GM23338 (cell line): ENCODE results near the gene ST14. TPM values are rescaled to one million over a fixed set of nuclear protein-coding genes. Genes with fewer than 3 reads are reported as not detected.

ENCODE experiments used
- ATAC-seq: fragments of 200-7000 bp; cut with Tn5 transposase; 3 replicates; pipeline ENCODE4 v1.9.1; 2020
- DNase-seq: peaks from one replicate; pipeline ENCODE4 v3.0.0-alpha.2; 2015; ENCODE audit warnings: low spot score
- H2AFZ ChIP-seq: fragments of 200-600 bp; sonication (generic); 2 replicates; pipeline ENCODE4 v1.8.0; 2016; ENCODE audit warnings: antibody characterized with exemption, mild to moderate bottlenecking, moderate library complexity
- H3F3A ChIP-seq: fragments of 200-600 bp; sonication (generic); replicated peaks from 2 replicates; pipeline ENCODE4 v1.8.0; 2017; ENCODE audit warnings: antibody characterized with exemption, mixed run types, low read depth
- H3K27ac ChIP-seq: fragments of 200-600 bp; sonication (generic); 2 replicates; pipeline ENCODE4 v1.6.1; 2016; ENCODE audit warnings: low read depth
- H3K27me3 ChIP-seq: fragments of 200-600 bp; sonication (generic); 2 replicates; pipeline ENCODE4 v1.8.0; 2016; ENCODE audit warnings: mild to moderate bottlenecking, mixed run types, moderate library complexity; ENCODE audit not compliant: insufficient read depth
- H3K36me3 ChIP-seq: fragments of 200-600 bp; sonication (generic); 2 replicates; pipeline ENCODE4 v1.8.0; 2016; ENCODE audit warnings: mild to moderate bottlenecking; ENCODE audit not compliant: insufficient read depth
- H3K4me1 ChIP-seq: fragments of 200-600 bp; sonication (generic); 2 replicates; pipeline ENCODE4 v1.8.0; 2016; ENCODE audit warnings: mild to moderate bottlenecking, moderate library complexity; ENCODE audit not compliant: insufficient read depth
- H3K4me2 ChIP-seq: fragments of 200-600 bp; sonication (generic); 2 replicates; pipeline ENCODE4 v1.7.1; 2017; ENCODE audit warnings: mixed run types
- H3K4me3 ChIP-seq: fragments of 200-600 bp; sonication (generic); 2 replicates; pipeline ENCODE4 v1.6.1; 2016; ENCODE audit warnings: mixed run types
- H3K79me2 ChIP-seq: fragments of 200-600 bp; sonication (generic); replicated peaks from 2 replicates; pipeline ENCODE4 v1.8.0; 2017; ENCODE audit warnings: mild to moderate bottlenecking; ENCODE audit not compliant: insufficient read depth
- H3K9me2 ChIP-seq: fragments of 200-600 bp; sonication (generic); 2 replicates; pipeline ENCODE4 v1.8.0; 2017; ENCODE audit not compliant: insufficient read depth
- H4K20me1 ChIP-seq: fragments of 200-600 bp; sonication (generic); replicated peaks from 2 replicates; pipeline ENCODE4 v1.8.0; 2017; ENCODE audit warnings: mild to moderate bottlenecking; ENCODE audit not compliant: insufficient read depth
- H3K27ac Mint-ChIP-seq: 2 replicates; pipeline ENCODE4 v1.8.0; 2020; ENCODE audit warnings: inconsistent platforms, mild to moderate bottlenecking, moderate library complexity, mixed read lengths
- H3K27me3 Mint-ChIP-seq: 3 replicates; pipeline ENCODE4 v1.8.0; 2022; ENCODE audit warnings: low read depth, mild to moderate bottlenecking, moderate library complexity, mixed read lengths, inconsistent platforms; ENCODE audit not compliant: insufficient read depth, poor library complexity
- H3K36me3 Mint-ChIP-seq: 3 replicates; pipeline ENCODE4 v1.8.0; 2021; ENCODE audit warnings: low read depth, mild to moderate bottlenecking, inconsistent platforms, moderate library complexity, mixed read lengths
- H3K4me1 Mint-ChIP-seq: 3 replicates; pipeline ENCODE4 v1.8.0; 2020; ENCODE audit warnings: mild to moderate bottlenecking, inconsistent platforms, mixed read lengths
- H3K4me3 Mint-ChIP-seq: 3 replicates; pipeline ENCODE4 v1.8.0; 2021; ENCODE audit warnings: moderate library complexity, mild to moderate bottlenecking, inconsistent platforms, mixed read lengths
- H3K9me3 Mint-ChIP-seq: 3 replicates; pipeline ENCODE4 v1.8.0; 2020; ENCODE audit warnings: moderate library complexity, mild to moderate bottlenecking, inconsistent platforms, mixed read lengths
- CREB1 ChIP-seq: fragments of 250-450 bp; sonication (Bioruptor Pico); IDR thresholded peaks from 2 replicates; pipeline ENCODE4 v1.5.0; 2020; ENCODE audit warnings: low read depth, mild to moderate bottlenecking, moderate library complexity
- EZH2phosphoT487 ChIP-seq: fragments of 200-600 bp; sonication (generic); IDR thresholded peaks from one replicate; pipeline ENCODE4 v1.8.1; 2018; ENCODE audit warnings: antibody characterized with exemption; ENCODE audit not compliant: unreplicated experiment
- NANOG ChIP-seq: IDR thresholded peaks from 2 replicates; pipeline ENCODE4 v1.6.1; 2016; ENCODE audit warnings: antibody characterized with exemption, borderline replicate concordance
- POLR2AphosphoS5 ChIP-seq: IDR thresholded peaks from 2 replicates; pipeline ENCODE4 v1.6.1; 2016; ENCODE audit warnings: antibody characterized with exemption, low read depth
- STAT1 ChIP-seq: IDR thresholded peaks from one replicate; pipeline ENCODE4 v1.6.1; 2016; ENCODE audit warnings: antibody characterized with exemption; ENCODE audit not compliant: unreplicated experiment
- ZNF114 ChIP-seq: fragments of 250-450 bp; sonication (Bioruptor Pico); IDR thresholded peaks from 2 replicates; pipeline ENCODE4 v1.5.0; 2020; ENCODE audit warnings: mild to moderate bottlenecking, moderate library complexity
- ZNF331 ChIP-seq: fragments of 250-450 bp; sonication (Bioruptor Pico); IDR thresholded peaks from 2 replicates; pipeline ENCODE4 v1.5.0; 2020; ENCODE audit warnings: low read depth, mild to moderate bottlenecking, moderate library complexity
- polyA plus RNA-seq: library from polyadenylated mRNA; unstranded; fragments of >200 nt; fragmentation: Nextera tagmentation; extraction: Ambion mirVana; gene quantifications from 2 replicates; pipeline ENCODE4 v1.2.1, GENCODE V29; 2016
- total RNA-seq: library from RNA; depleted of rRNA; stranded (reverse); fragments of >200 nt; shearing (Covaris generic); gene quantifications from 2 replicates; pipeline ENCODE4 v1.2.3, GENCODE V29; 2014
- TF ChIP-seq, protein P1 (sequence below), 2 experiments: fragments of 200-600 bp in 1 of 2; sonication (generic) in 1 of 2; conservative IDR thresholded peaks; 2 replicates each; pipeline versions ENCODE4 v1.5.1 to v1.6.1; 2016 to 2017; ENCODE audit warnings: antibody characterized with exemption in 2 of 2, low read depth in 2 of 2, mild to moderate bottlenecking in 2 of 2, moderate library complexity in 1 of 2
- TF ChIP-seq, protein P2 (sequence below): IDR thresholded peaks from one replicate; pipeline ENCODE4 v1.6.1; 2018; ENCODE audit warnings: antibody characterized with exemption; ENCODE audit not compliant: unreplicated experiment
- TF ChIP-seq, protein P3 (sequence below): fragments of 250-450 bp; sonication (Bioruptor Pico); IDR thresholded peaks from 2 replicates; pipeline ENCODE4 v1.5.0; 2020; ENCODE audit warnings: mild to moderate bottlenecking, moderate library complexity
- TF ChIP-seq, protein P4 (sequence below): IDR thresholded peaks from 2 replicates; pipeline ENCODE4 v1.6.1; 2016; ENCODE audit warnings: antibody characterized with exemption

ST14 gene
- total and polyA plus RNA-seq, 2 experiments from 2014 or later = 7.9 to 32.7 TPM

DNA sequence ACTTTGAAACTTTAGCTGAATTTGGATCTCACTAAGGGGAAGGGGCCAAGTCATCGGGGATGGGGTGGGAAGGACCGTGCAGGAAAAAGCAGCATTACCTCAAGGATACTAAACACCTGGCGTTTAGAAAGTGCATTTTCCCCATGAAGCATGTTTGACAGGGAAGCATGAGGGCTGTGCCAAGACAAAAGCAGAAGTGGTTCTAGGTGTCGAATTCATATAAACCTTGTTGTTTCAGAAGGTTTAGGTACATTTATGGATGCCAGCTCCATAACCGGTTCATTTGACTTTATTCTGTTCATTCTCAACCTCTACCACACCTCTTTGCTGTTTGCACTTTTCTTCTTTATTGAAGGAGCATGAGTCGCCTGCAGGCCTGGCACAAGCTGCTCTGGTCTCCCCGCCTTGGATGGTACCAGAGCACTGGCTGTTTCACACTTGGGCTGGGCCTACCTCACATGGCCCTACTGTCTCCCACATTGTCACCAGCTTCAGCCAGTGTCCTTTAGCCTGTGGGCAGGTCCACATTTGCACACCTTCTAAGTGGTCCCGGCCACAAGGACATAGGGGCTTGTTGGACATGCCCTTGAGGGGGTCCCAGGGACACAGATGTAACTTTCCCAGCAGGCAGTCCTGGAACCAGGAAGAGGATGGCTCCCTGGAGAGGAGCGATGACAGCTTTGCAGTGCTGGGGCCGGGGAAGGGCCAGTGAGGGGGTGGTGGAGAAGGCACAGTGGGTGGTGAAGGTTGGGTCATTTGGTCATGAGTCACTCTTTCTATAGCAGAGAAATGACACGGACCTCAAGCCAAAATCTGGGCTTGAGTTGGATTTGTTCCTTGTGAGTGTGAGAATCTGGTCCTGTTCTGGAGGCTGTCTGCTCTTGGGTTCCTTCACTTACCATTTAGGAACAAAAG lies 3.2 kb upstream of the ST14 start:
- no peaks in the 10 kb centered on the region; the same call in 2 of the 3 replicates for H3K9me3 Mint-ChIP-seq
- ATAC-seq (no peak), DNase-seq (no peak)
- Histone ChIP-seq H3K4me1 (peaks cover 20% of the 10 kb centered on the region), H3K9me2 (no peaks in the 10 kb centered on the region), H2AFZ (no peak overlapping the region), H3K27ac (no peak overlapping the region), H4K20me1 (no peaks in the 10 kb centered on the region), H3K36me3 (no peaks in the 10 kb centered on the region), H3K79me2 (0 out of 2 replicates have a peak, but pooled peaks cover 3% of the 10 kb centered on the region), H3F3A (peaks cover 8% of the 10 kb centered on the region; the same call in 1 of the 2 replicates), H3K4me2 (no peak overlapping the region), H3K27me3 (peaks cover 41% of the 10 kb centered on the region), H3K4me3 (no peak overlapping the region)
- H3K4me1 Mint-ChIP-seq = peaks cover 36% of the 10 kb centered on the region
- H3K27me3 Mint-ChIP-seq = peaks cover 32% of the 10 kb centered on the region
- TF ChIP-seq, protein P1, sequence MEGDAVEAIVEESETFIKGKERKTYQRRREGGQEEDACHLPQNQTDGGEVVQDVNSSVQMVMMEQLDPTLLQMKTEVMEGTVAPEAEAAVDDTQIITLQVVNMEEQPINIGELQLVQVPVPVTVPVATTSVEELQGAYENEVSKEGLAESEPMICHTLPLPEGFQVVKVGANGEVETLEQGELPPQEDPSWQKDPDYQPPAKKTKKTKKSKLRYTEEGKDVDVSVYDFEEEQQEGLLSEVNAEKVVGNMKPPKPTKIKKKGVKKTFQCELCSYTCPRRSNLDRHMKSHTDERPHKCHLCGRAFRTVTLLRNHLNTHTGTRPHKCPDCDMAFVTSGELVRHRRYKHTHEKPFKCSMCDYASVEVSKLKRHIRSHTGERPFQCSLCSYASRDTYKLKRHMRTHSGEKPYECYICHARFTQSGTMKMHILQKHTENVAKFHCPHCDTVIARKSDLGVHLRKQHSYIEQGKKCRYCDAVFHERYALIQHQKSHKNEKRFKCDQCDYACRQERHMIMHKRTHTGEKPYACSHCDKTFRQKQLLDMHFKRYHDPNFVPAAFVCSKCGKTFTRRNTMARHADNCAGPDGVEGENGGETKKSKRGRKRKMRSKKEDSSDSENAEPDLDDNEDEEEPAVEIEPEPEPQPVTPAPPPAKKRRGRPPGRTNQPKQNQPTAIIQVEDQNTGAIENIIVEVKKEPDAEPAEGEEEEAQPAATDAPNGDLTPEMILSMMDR (conservative IDR thresholded peaks at IDR 0.05; ENCODE audit: low read depth in 2 of 2) = no peak
- TF ChIP-seq EZH2phosphoT487 (no peak), POLR2AphosphoS5 (no peak), CREB1 (CRISPR knock-in tag) (no peak), ZNF114 (no peak), STAT1 (no peak), NANOG (no peak), ZNF331 (CRISPR knock-in tag) (no peak)
- TF ChIP-seq, protein P2, sequence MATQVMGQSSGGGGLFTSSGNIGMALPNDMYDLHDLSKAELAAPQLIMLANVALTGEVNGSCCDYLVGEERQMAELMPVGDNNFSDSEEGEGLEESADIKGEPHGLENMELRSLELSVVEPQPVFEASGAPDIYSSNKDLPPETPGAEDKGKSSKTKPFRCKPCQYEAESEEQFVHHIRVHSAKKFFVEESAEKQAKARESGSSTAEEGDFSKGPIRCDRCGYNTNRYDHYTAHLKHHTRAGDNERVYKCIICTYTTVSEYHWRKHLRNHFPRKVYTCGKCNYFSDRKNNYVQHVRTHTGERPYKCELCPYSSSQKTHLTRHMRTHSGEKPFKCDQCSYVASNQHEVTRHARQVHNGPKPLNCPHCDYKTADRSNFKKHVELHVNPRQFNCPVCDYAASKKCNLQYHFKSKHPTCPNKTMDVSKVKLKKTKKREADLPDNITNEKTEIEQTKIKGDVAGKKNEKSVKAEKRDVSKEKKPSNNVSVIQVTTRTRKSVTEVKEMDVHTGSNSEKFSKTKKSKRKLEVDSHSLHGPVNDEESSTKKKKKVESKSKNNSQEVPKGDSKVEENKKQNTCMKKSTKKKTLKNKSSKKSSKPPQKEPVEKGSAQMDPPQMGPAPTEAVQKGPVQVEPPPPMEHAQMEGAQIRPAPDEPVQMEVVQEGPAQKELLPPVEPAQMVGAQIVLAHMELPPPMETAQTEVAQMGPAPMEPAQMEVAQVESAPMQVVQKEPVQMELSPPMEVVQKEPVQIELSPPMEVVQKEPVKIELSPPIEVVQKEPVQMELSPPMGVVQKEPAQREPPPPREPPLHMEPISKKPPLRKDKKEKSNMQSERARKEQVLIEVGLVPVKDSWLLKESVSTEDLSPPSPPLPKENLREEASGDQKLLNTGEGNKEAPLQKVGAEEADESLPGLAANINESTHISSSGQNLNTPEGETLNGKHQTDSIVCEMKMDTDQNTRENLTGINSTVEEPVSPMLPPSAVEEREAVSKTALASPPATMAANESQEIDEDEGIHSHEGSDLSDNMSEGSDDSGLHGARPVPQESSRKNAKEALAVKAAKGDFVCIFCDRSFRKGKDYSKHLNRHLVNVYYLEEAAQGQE = no peak
- TF ChIP-seq, protein P3, sequence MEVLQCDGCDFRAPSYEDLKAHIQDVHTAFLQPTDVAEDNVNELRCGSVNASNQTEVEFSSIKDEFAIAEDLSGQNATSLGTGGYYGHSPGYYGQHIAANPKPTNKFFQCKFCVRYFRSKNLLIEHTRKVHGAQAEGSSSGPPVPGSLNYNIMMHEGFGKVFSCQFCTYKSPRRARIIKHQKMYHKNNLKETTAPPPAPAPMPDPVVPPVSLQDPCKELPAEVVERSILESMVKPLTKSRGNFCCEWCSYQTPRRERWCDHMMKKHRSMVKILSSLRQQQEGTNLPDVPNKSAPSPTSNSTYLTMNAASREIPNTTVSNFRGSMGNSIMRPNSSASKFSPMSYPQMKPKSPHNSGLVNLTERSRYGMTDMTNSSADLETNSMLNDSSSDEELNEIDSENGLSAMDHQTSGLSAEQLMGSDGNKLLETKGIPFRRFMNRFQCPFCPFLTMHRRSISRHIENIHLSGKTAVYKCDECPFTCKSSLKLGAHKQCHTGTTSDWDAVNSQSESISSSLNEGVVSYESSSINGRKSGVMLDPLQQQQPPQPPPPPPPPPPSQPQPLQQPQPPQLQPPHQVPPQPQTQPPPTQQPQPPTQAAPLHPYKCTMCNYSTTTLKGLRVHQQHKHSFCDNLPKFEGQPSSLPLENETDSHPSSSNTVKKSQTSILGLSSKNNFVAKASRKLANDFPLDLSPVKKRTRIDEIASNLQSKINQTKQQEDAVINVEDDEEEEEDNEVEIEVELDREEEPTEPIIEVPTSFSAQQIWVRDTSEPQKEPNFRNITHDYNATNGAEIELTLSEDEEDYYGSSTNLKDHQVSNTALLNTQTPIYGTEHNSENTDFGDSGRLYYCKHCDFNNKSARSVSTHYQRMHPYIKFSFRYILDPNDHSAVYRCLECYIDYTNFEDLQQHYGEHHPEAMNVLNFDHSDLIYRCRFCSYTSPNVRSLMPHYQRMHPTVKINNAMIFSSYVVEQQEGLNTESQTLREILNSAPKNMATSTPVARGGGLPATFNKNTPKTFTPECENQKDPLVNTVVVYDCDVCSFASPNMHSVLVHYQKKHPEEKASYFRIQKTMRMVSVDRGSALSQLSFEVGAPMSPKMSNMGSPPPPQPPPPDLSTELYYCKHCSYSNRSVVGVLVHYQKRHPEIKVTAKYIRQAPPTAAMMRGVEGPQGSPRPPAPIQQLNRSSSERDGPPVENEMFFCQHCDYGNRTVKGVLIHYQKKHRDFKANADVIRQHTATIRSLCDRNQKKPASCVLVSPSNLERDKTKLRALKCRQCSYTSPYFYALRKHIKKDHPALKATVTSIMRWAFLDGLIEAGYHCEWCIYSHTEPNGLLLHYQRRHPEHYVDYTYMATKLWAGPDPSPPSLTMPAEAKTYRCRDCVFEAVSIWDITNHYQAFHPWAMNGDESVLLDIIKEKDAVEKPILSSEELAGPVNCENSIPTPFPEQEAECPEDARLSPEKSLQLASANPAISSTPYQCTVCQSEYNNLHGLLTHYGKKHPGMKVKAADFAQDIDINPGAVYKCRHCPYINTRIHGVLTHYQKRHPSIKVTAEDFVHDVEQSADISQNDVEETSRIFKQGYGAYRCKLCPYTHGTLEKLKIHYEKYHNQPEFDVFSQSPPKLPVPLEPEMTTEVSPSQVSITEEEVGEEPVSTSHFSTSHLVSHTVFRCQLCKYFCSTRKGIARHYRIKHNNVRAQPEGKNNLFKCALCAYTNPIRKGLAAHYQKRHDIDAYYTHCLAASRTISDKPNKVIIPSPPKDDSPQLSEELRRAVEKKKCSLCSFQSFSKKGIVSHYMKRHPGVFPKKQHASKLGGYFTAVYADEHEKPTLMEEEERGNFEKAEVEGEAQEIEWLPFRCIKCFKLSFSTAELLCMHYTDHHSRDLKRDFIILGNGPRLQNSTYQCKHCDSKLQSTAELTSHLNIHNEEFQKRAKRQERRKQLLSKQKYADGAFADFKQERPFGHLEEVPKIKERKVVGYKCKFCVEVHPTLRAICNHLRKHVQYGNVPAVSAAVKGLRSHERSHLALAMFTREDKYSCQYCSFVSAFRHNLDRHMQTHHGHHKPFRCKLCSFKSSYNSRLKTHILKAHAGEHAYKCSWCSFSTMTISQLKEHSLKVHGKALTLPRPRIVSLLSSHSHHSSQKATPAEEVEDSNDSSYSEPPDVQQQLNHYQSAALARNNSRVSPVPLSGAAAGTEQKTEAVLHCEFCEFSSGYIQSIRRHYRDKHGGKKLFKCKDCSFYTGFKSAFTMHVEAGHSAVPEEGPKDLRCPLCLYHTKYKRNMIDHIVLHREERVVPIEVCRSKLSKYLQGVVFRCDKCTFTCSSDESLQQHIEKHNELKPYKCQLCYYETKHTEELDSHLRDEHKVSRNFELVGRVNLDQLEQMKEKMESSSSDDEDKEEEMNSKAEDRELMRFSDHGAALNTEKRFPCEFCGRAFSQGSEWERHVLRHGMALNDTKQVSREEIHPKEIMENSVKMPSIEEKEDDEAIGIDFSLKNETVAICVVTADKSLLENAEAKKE (CRISPR knock-in tag) = no peak
- TF ChIP-seq, protein P4, sequence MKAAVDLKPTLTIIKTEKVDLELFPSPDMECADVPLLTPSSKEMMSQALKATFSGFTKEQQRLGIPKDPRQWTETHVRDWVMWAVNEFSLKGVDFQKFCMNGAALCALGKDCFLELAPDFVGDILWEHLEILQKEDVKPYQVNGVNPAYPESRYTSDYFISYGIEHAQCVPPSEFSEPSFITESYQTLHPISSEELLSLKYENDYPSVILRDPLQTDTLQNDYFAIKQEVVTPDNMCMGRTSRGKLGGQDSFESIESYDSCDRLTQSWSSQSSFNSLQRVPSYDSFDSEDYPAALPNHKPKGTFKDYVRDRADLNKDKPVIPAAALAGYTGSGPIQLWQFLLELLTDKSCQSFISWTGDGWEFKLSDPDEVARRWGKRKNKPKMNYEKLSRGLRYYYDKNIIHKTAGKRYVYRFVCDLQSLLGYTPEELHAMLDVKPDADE = no peak
- H3K4me3 Mint-ChIP-seq = no peak overlapping the region; the same call in 2 of the 3 replicates
- no peaks in the 10 kb centered on the region; the same call in 2 of the 3 replicates for H3K36me3 Mint-ChIP-seq
- no peak overlapping the region for H3K27ac Mint-ChIP-seq
